ENCODE data around the gene ZNF214. TPM values are rescaled to one million over a fixed set of nuclear protein-coding genes. Genes with fewer than 3 reads are reported as not detected.
A peak's percentile ranks its signal among the peaks of the same experiment; 100 is the strongest.

ZNF214 gene
- total and polyA plus RNA-seq, 2 experiments from 2014 or later: 1.3 to 2.4 TPM

DNA sequence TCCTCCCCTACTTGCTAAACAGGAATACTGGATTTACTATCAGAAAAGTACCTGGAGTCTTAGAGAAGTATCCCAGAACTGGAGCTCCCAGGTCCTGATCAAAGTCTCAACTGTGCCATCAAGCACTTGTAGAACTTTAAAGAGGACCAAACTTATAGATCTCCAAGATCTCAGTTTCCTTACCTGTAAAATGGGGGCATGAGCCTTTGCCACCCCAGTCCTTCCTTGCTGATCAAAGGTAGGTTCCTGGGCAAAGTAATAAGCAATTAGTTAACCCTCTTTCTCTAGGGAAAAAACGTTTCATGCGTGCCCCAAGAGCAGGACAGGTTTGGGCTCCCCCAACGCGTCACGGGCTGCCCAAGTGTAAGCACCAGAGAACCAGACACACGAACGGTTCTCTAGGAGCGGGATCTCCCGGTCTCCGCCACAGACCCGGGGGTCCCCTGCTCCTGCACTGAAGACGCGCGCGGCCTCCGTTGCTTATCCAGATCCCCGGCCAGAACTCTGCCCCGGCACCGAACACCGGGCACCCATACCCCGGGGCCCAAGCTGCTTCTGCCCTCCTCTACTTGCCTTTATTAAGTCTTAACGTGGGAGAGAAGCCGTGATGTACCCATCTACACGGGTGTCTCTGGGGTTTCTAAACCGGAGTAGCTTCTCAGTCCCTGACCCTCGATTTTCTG lies 505 bp downstream of the ZNF214 start:
- Histone ChIP-seq H3K4me2 (ENCODE audit: unreplicated experiment) (peak overlapping the region; percentile 72), H2AFZ (peak overlapping the region; percentile 94), H3K79me2 (ENCODE audit: insufficient read depth) (peaks cover 8% of the 10 kb centered on the region; the same call in 1 of the 2 replicates), H3K36me3 (ENCODE audit: low read depth) (no peaks in the 10 kb centered on the region), H3K4me1 (ENCODE audit: insufficient read depth) (peaks cover 5% of the 10 kb centered on the region), H3K9me3 (ENCODE audit: low read depth) (no peaks in the 10 kb centered on the region), H4K20me1 (ENCODE audit: insufficient read depth) (no peaks in the 10 kb centered on the region), H3K27me3 (replicated peaks; ENCODE audit: insufficient read depth) (no peaks in the 10 kb centered on the region), H3F3A (ENCODE audit: insufficient read depth) (no peaks in the 10 kb centered on the region), H3K4me3 (peak overlapping the region; percentile 87), H3K9ac (peak overlapping the region; percentile 85), H3K9me2 (ENCODE audit: insufficient read depth) (no peaks in the 10 kb centered on the region), H3K27ac (peak overlapping the region; percentile 76)
- no peak for TF ChIP-seq EZH2phosphoT487 (IDR thresholded peaks at IDR 0.05; ENCODE audit: insufficient read depth, low read depth)
- no peak for TF ChIP-seq EZH2 (IDR thresholded peaks at IDR 0.05; ENCODE audit: insufficient read depth, poor library complexity, severe bottlenecking)
- WGBS, 2 experiments (ENCODE audit: low coverage in 1 of 2, low lambda C conversion rate in 2 of 2, missing lambda C conversion rate in 2 of 2): 2% methylated on average over 25 to 26 of the region's 26 CpGs
- DNase-seq: peak; percentile 63
- in situ Hi-C loops (cut with MboI): no loop called here

DNA sequence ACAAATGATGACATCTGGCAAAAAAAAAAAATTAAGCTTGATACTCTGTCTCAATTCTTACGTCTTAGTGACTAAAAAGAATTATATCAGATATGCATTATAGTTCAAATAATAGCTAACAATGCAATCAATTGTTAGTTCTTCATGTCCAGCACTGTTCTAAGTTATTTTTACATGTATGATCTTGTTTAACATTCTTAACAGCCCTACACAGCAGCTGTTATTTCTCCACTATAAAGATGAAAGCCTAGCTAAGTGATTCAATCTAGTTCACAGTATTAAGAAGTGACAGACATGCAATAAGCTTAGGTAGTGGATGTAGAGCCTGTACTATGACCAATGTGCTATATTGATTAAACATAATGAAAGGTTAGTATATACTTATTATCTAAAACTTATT lies 4.1 kb downstream of the ZNF214 start:
- DNase-seq: no peak
- H3K27ac ChIP-seq: no peak overlapping the region
- no peaks in the 10 kb centered on the region for H3K9me3 ChIP-seq (ENCODE audit: low read depth)
- H3K4me1 ChIP-seq (ENCODE audit: insufficient read depth): peaks cover 5% of the 10 kb centered on the region
- WGBS, 2 experiments (ENCODE audit: low coverage in 1 of 2, low lambda C conversion rate in 2 of 2, missing lambda C conversion rate in 2 of 2): 60 to 63% methylated on average over 1 of the region's 1 CpG
- peaks cover 8% of the 10 kb centered on the region; the same call in 1 of the 2 replicates for H3K79me2 ChIP-seq (ENCODE audit: insufficient read depth)
- H3K4me3 ChIP-seq: no peak overlapping the region
- H2AFZ ChIP-seq: no peak overlapping the region
- H3K9ac ChIP-seq: no peak overlapping the region
- H3K27me3 ChIP-seq (replicated peaks; ENCODE audit: insufficient read depth): no peaks in the 10 kb centered on the region
- no peaks in the 10 kb centered on the region for H3K36me3 ChIP-seq (ENCODE audit: low read depth)
- no peak overlapping the region for H3K4me2 ChIP-seq (ENCODE audit: unreplicated experiment)
- TF ChIP-seq EZH2phosphoT487 (IDR thresholded peaks at IDR 0.05; ENCODE audit: insufficient read depth, low read depth) (no peak), EZH2 (IDR thresholded peaks at IDR 0.05; ENCODE audit: insufficient read depth, poor library complexity, severe bottlenecking) (no peak)
- H3F3A ChIP-seq (ENCODE audit: insufficient read depth): no peaks in the 10 kb centered on the region
- no peaks in the 10 kb centered on the region for H4K20me1 ChIP-seq (ENCODE audit: insufficient read depth)
- no peaks in the 10 kb centered on the region for H3K9me2 ChIP-seq (ENCODE audit: insufficient read depth)
- in situ Hi-C loops (cut with MboI): no loop called here

DNA sequence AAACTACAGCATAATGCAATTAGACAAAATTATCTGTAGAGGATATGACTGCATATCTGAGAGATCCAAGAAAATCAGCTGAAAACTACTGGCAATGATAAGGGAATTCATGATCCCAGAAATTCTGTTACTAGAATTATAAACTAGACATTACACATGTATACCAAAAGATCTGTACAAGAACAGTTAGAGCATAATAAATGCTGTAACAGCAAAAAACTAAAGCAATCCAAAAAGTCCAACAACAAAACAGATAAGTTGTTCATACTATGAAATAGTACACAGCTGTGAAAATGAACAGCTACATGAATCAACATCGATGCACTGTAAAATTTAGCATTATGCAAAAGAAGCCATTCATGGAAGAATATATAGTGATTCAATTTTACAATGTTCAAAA lies 6.0 kb downstream of the ZNF214 start:
- Histone ChIP-seq H3K4me2 (ENCODE audit: unreplicated experiment) (no peak overlapping the region), H3K9me3 (ENCODE audit: low read depth) (no peaks in the 10 kb centered on the region), H3K27ac (no peak overlapping the region), H2AFZ (no peak overlapping the region), H3K9me2 (ENCODE audit: insufficient read depth) (no peaks in the 10 kb centered on the region), H3K9ac (no peak overlapping the region), H3K36me3 (ENCODE audit: low read depth) (no peaks in the 10 kb centered on the region), H3K79me2 (ENCODE audit: insufficient read depth) (peaks cover 3% of the 10 kb centered on the region; the same call in 1 of the 2 replicates), H4K20me1 (ENCODE audit: insufficient read depth) (no peaks in the 10 kb centered on the region), H3F3A (ENCODE audit: insufficient read depth) (no peaks in the 10 kb centered on the region), H3K4me3 (no peak overlapping the region), H3K4me1 (ENCODE audit: insufficient read depth) (0 out of 2 replicates have a peak, but pooled peaks cover under 1% of the 10 kb centered on the region), H3K27me3 (replicated peaks; ENCODE audit: insufficient read depth) (no peaks in the 10 kb centered on the region)
- no peak for TF ChIP-seq EZH2phosphoT487 (IDR thresholded peaks at IDR 0.05; ENCODE audit: insufficient read depth, low read depth)
- in situ Hi-C loops (cut with MboI): no loop called here
- 96 to 97% methylated on average over 1 of the region's 1 CpG for WGBS, 2 experiments (ENCODE audit: low coverage in 1 of 2, low lambda C conversion rate in 2 of 2, missing lambda C conversion rate in 2 of 2)
- DNase-seq: no peak

DNA sequence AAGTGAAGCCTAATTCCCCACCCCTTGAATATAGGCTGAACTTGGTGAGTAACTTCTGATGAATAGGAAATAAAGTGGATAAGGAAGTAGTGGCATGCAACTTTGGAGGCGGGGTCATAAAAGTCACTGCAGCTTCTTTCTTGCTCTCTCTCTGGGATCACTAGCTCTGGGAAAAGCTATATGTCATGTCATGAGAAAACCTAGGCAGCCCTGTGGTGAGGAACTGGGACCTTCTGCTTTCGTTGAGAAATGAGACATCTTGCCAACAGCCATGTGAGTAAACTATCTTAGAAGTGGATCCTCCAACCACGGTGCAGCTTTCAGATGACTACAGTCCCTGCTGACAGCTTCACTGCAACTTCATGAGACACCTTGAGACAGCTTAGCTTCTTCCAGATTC lies 15.7 kb downstream of the ZNF214 start:
- Histone ChIP-seq H3K9me3 (ENCODE audit: low read depth) (no peaks in the 10 kb centered on the region), H3K4me2 (ENCODE audit: unreplicated experiment) (peak overlapping the region; percentile 57), H3F3A (ENCODE audit: insufficient read depth) (peaks cover 12% of the 10 kb centered on the region; the same call in 1 of the 2 replicates), H3K27me3 (replicated peaks; ENCODE audit: insufficient read depth) (no peaks in the 10 kb centered on the region), H3K4me1 (ENCODE audit: insufficient read depth) (peaks cover 17% of the 10 kb centered on the region), H3K9ac (peak overlapping the region; percentile 43; the same call in 1 of the 2 replicates), H3K36me3 (ENCODE audit: low read depth) (no peaks in the 10 kb centered on the region; the same call in 1 of the 2 replicates), H3K9me2 (ENCODE audit: insufficient read depth) (no peaks in the 10 kb centered on the region), H4K20me1 (ENCODE audit: insufficient read depth) (no peaks in the 10 kb centered on the region), H3K79me2 (ENCODE audit: insufficient read depth) (no peaks in the 10 kb centered on the region), H2AFZ (no peak overlapping the region), H3K4me3 (peak overlapping the region; percentile 49), H3K27ac (peak overlapping the region; percentile 70)
- in situ Hi-C loops (cut with MboI): no loop called here
- peak; percentile 87; the same call in 1 of the 2 replicates for TF ChIP-seq EZH2phosphoT487 (IDR thresholded peaks at IDR 0.05; ENCODE audit: insufficient read depth, low read depth)
- no peak for TF ChIP-seq EZH2 (IDR thresholded peaks at IDR 0.05; ENCODE audit: insufficient read depth, poor library complexity, severe bottlenecking)
- peak; percentile 97 for DNase-seq
- 1 to 5% methylated on average over 3 of the region's 3 CpGs for WGBS, 2 experiments (ENCODE audit: low coverage in 1 of 2, low lambda C conversion rate in 2 of 2, missing lambda C conversion rate in 2 of 2)
